ENCODE measurements around the gene EPYC.

Gene EPYC

DNA sequence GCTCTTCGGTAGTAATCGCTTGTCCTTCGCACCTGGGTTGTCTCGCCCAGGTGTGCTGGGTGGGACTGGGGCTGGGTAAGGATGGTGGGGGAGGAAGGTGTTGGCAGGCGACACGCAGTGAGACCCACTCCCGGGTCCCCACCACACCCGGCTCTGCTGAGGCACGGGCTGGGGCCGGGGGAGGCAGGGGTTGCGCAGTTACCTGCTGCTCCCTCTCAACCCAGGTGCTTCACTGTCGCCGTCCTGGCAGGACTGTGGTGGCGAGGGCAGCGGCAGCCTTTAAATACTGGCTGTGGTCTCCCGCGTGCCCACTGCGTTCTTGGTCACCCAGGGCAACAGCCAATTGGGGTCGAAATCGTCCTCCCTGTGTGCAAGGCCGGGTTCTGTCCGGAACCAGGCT, 49.9 kb downstream of the EPYC start, which contains the start of gene CCER1:
TSS of gene CCER1 (minus strand) at position 256 of the 400 bp plus-strand sequence. CDS start 434 bp downstream, outside the sequence.
- Histone ChIP-seq H3K4me3 (ENCODE audit: low read depth in 1 of 2, low read length in 2 of 2) (no peak within 1 kb of the TSS), H3K9me3 (ENCODE audit: insufficient read depth, low read length, severe bottlenecking) (no peaks in the 10 kb centered on the region), H3K9ac (ENCODE audit: low read depth, low read length) (no peak within 1 kb of the TSS), H2AFZ (ENCODE audit: low read depth, low read length) (no peak within 1 kb of the TSS), H3K27me3 (ENCODE audit: insufficient read depth, low read length, poor library complexity) (no peaks in the 10 kb centered on the region), H3K79me2 (ENCODE audit: insufficient read depth, low read length) (no peaks in the 10 kb centered on the region), H3K4me1 (ENCODE audit: insufficient read depth, low read length) (no peaks in the 10 kb centered on the region), H3K36me3 (ENCODE audit: insufficient read depth, low read length) (no peaks in the 10 kb centered on the region), H3K4me2 (ENCODE audit: insufficient read depth, low read length) (no peak within 1 kb of the TSS), H3K27ac (ENCODE audit: low read length) (no peak within 1 kb of the TSS), H4K20me1 (ENCODE audit: insufficient read depth, low read length) (no peaks in the 10 kb centered on the region)
- ATAC-seq (ENCODE audit: insufficient read depth, low read depth) = no peak
- TF ChIP-seq, protein P1, sequence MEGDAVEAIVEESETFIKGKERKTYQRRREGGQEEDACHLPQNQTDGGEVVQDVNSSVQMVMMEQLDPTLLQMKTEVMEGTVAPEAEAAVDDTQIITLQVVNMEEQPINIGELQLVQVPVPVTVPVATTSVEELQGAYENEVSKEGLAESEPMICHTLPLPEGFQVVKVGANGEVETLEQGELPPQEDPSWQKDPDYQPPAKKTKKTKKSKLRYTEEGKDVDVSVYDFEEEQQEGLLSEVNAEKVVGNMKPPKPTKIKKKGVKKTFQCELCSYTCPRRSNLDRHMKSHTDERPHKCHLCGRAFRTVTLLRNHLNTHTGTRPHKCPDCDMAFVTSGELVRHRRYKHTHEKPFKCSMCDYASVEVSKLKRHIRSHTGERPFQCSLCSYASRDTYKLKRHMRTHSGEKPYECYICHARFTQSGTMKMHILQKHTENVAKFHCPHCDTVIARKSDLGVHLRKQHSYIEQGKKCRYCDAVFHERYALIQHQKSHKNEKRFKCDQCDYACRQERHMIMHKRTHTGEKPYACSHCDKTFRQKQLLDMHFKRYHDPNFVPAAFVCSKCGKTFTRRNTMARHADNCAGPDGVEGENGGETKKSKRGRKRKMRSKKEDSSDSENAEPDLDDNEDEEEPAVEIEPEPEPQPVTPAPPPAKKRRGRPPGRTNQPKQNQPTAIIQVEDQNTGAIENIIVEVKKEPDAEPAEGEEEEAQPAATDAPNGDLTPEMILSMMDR (IDR thresholded peaks at IDR 0.05; ENCODE audit: borderline replicate concordance, extremely low read depth, low read length, poor library complexity, severe bottlenecking) = no peak
- no peak for TF ChIP-seq EZH2 (IDR thresholded peaks at IDR 0.05; ENCODE audit: borderline replicate concordance, low read depth, low read length, severe bottlenecking)
- DNase-seq = no peak

DNA sequence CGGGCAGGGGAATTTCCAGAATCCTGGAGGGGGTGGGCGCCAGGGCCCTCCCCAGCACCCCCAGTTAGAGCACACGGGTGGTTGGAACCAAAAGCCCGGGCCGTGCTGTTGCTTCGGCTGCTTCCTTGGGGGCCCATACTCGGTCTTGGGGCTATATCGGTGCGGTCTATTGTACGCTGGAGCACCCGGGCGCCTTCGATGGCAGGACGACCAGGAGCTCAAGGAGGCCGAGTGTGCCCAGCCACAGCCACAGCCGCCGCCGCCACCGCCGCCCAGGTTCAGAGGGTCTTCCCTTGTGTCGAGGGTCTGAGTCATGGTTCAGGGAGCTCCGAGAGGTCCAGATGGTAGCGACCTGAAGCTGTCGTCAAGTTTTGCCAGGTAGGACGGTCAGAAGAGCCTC, 50.3 kb downstream of the EPYC start:
- H3K27ac ChIP-seq (ENCODE audit: low read length) = no peak overlapping the region
- no peaks in the 10 kb centered on the region for H3K36me3 ChIP-seq (ENCODE audit: insufficient read depth, low read length)
- no peaks in the 10 kb centered on the region for H3K27me3 ChIP-seq (ENCODE audit: insufficient read depth, low read length, poor library complexity)
- no peak for TF ChIP-seq EZH2 (IDR thresholded peaks at IDR 0.05; ENCODE audit: borderline replicate concordance, low read depth, low read length, severe bottlenecking)
- TF ChIP-seq, protein P1 (IDR thresholded peaks at IDR 0.05; ENCODE audit: borderline replicate concordance, extremely low read depth, low read length, poor library complexity, severe bottlenecking) = no peak
- H3K79me2 ChIP-seq (ENCODE audit: insufficient read depth, low read length) = no peaks in the 10 kb centered on the region
- DNase-seq (no peak), ATAC-seq (ENCODE audit: insufficient read depth, low read depth) (no peak)
- H4K20me1 ChIP-seq (ENCODE audit: insufficient read depth, low read length) = no peaks in the 10 kb centered on the region
- no peak overlapping the region for H2AFZ ChIP-seq (ENCODE audit: low read depth, low read length)
- H3K9me3 ChIP-seq (ENCODE audit: insufficient read depth, low read length, severe bottlenecking) = no peaks in the 10 kb centered on the region
- H3K4me1 ChIP-seq (ENCODE audit: insufficient read depth, low read length) = no peaks in the 10 kb centered on the region
- no peak overlapping the region for H3K4me2 ChIP-seq (ENCODE audit: insufficient read depth, low read length)
- H3K4me3 ChIP-seq (ENCODE audit: low read depth in 1 of 2, low read length in 2 of 2) = no peak overlapping the region
- H3K9ac ChIP-seq (ENCODE audit: low read depth, low read length) = no peak overlapping the region

GRCh38 chr12:90953956-90954421, 50.8 kb downstream of the EPYC start:
- Histone ChIP-seq H3K79me2 (ENCODE audit: insufficient read depth, low read length) (no peaks in the 10 kb centered on the region), H3K9me3 (ENCODE audit: insufficient read depth, low read length, severe bottlenecking) (no peaks in the 10 kb centered on the region), H3K27ac (ENCODE audit: low read length) (no peak overlapping the region), H4K20me1 (ENCODE audit: insufficient read depth, low read length) (no peaks in the 10 kb centered on the region), H3K27me3 (ENCODE audit: insufficient read depth, low read length, poor library complexity) (no peaks in the 10 kb centered on the region), H3K4me1 (ENCODE audit: insufficient read depth, low read length) (no peaks in the 10 kb centered on the region), H3K9ac (ENCODE audit: low read depth, low read length) (no peak overlapping the region), H2AFZ (ENCODE audit: low read depth, low read length) (no peak overlapping the region), H3K36me3 (ENCODE audit: insufficient read depth, low read length) (no peaks in the 10 kb centered on the region), H3K4me2 (ENCODE audit: insufficient read depth, low read length) (no peak overlapping the region), H3K4me3 (ENCODE audit: low read depth in 1 of 2, low read length in 2 of 2) (no peak overlapping the region)
- TF ChIP-seq EZH2 (IDR thresholded peaks at IDR 0.05; ENCODE audit: borderline replicate concordance, low read depth, low read length, severe bottlenecking) = no peak
- TF ChIP-seq, protein P1 (IDR thresholded peaks at IDR 0.05; ENCODE audit: borderline replicate concordance, extremely low read depth, low read length, poor library complexity, severe bottlenecking) = peak; percentile 28
- DNase-seq = no peak
- no peak for ATAC-seq (ENCODE audit: insufficient read depth, low read depth)
